NCI-H345 treated with DMSO at 0.1 percent for 48 hours (cell line): ENCODE results near the gene PAQR5.

ENCODE experiments used
- DNase-seq: peaks from one replicate; lab custom pipeline; 2025; ENCODE audit not compliant: unreplicated experiment; lab: John Stamatoyannopoulos, UW

Gene PAQR5

DNA sequence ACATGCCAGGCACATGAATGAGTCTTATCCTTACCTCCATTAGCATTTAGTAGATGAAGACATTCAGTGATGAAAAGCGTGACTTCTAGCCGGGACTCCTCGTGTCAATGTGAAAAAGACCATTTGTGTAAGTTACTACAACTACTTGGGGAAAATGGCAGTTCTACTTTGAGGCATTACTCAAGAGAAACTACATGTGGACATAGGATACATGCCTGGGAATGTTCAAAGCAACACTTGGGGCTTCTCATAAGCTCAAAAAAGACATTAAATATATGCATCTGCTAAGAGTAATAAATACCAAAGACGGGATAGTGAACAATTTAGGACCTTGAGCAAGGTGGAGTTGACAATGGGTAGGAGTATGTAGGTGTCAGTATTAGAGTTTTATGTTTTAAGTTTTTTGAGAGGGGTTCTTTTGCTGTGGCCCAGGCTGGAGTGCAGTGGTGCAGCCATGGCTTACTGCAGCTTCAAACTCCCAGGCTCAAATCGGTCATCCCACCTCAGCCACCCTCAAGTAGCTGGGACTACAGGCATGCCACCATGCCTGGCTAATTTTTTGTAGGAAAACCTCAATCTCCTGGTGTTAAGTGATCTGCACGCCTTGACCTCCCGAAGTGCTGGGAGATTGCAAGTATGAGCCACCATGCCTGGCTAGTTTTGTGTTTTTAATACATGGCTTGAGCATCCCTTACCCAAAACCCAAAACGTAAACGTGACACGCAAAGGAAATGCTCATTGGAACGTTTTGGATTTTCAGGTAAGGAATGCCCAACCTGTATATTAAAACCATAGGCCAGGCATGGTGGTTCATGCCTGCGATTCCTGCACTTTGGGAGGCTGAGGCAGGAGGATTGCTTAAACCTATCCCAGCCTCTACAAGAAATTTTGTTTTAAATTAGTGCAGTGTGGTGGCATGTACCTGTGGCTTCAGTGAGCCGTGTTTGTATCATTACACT is 157.8 kb downstream of the PAQR5 start:
- DNase-seq = no peak
